Fibroblast of villous mesenchyme (primary cell): ENCODE data around the gene DCLK1. TPM values are rescaled to one million over a fixed set of nuclear protein-coding genes. Genes with fewer than 3 reads are reported as not detected.

Source experiments
- DNase-seq: peaks from one replicate; pipeline ENCODE4 v3.0.0-alpha.2; 2010; ENCODE audit warnings: low read depth
- H3K4me3 ChIP-seq: 2 replicates; pipeline ENCODE4 v1.5.1; 2011; ENCODE audit warnings: low read depth, mild to moderate bottlenecking, low read length
- CTCF ChIP-seq: IDR thresholded peaks from 2 replicates; pipeline ENCODE4 v1.5.1; 2012; ENCODE audit warnings: low read depth, mild to moderate bottlenecking, low read length; ENCODE audit not compliant: insufficient read depth
- total RNA-seq: library from RNA; depleted of rRNA; stranded (reverse); fragments of >200 nt; gene quantifications from 2 replicates; pipeline ENCODE4 v1.2.3, GENCODE V29; 2012

DCLK1 gene
- total RNA-seq, 1 donor: 0.86 TPM

- no peak for TF ChIP-seq CTCF
- DNase-seq: no peak
- no peak overlapping the region for H3K4me3 ChIP-seq
Observed at GRCh38 chr13:35768073-35768472, 363.1 kb downstream of the DCLK1 start.

- no peak overlapping the region for H3K4me3 ChIP-seq
- TF ChIP-seq CTCF: no peak
- DNase-seq: no peak
Observed at GRCh38 chr13:35767256-35767976, 363.8 kb downstream of the DCLK1 start.

GRCh38 chr13:35766663-35767062, 364.5 kb downstream of the DCLK1 start:
- no peak overlapping the region for H3K4me3 ChIP-seq
- DNase-seq: no peak
- TF ChIP-seq CTCF: no peak

GRCh38 chr13:35765941-35766340, 365.2 kb downstream of the DCLK1 start:
- no peak overlapping the region for H3K4me3 ChIP-seq
- no peak for TF ChIP-seq CTCF
- no peak for DNase-seq

GRCh38 chr13:35765366-35765765, 365.8 kb downstream of the DCLK1 start:
- TF ChIP-seq CTCF: no peak
- H3K4me3 ChIP-seq: no peak overlapping the region
- no peak for DNase-seq

- no peak overlapping the region for H3K4me3 ChIP-seq
- TF ChIP-seq CTCF: no peak
- DNase-seq: no peak
Observed at GRCh38 chr13:35764326-35765015, 366.7 kb downstream of the DCLK1 start.

- H3K4me3 ChIP-seq: no peak overlapping the region
- no peak for DNase-seq
- no peak for TF ChIP-seq CTCF
Observed at GRCh38 chr13:35763782-35764123, 367.4 kb downstream of the DCLK1 start.
